Psoas muscle (tissue), 8 donors: ENCODE measurements around the gene ZBTB16. TPM values are rescaled to one million over a fixed set of nuclear protein-coding genes. Genes with fewer than 3 reads are reported as not detected.

ENCODE experiments used
- ATAC-seq, 4 donors: fragments of 200-7000 bp; cut with Tn5 transposase; one replicate each; pipeline ENCODE4 v1.9.1; 2020; ENCODE audit warnings: moderate library complexity in 3 of 4, mild to moderate bottlenecking in 2 of 4
- DNase-seq, 2 donors: peaks; one replicate each; pipeline ENCODE4 v3.0.0-alpha.2; 2020
- H3K27ac ChIP-seq: fragments of 200-600 bp; one replicate; pipeline ENCODE4 v1.8.0; 2022
- H3K27me3 ChIP-seq, 3 donors: fragments of 200-600 bp in 1 of 3; one replicate each; pipeline versions ENCODE4 v1.6.1 to v1.8.0; 2013 to 2022; ENCODE audit warnings: low read length in 2 of 3, mild to moderate bottlenecking in 2 of 3, moderate library complexity in 1 of 3; ENCODE audit not compliant: insufficient read depth in 3 of 3
- H3K36me3 ChIP-seq, 2 donors: fragments of 200-600 bp in 1 of 2; one replicate each; pipeline versions ENCODE4 v1.6.1 to v1.8.0; 2013 to 2022; ENCODE audit warnings: low read depth in 1 of 2, mild to moderate bottlenecking in 1 of 2, moderate library complexity in 1 of 2; ENCODE audit not compliant: insufficient read depth in 1 of 2
- H3K4me1 ChIP-seq: fragments of 200-600 bp; one replicate; pipeline ENCODE4 v1.8.0; 2022
- H3K4me3 ChIP-seq: fragments of 200-600 bp; one replicate; pipeline ENCODE4 v1.8.0; 2022; ENCODE audit warnings: mild to moderate bottlenecking
- H3K9me3 ChIP-seq: fragments of 200-600 bp; one replicate; pipeline ENCODE4 v1.8.0; 2022
- CTCF ChIP-seq: fragments of 200-600 bp; IDR thresholded peaks from one replicate; pipeline ENCODE4 v1.8.0; 2022; ENCODE audit warnings: antibody characterized with exemption
- WGBS, 3 donors: extraction: QIAGEN DNeasy Blood & Tissue Kit; methylation state at CpG; one replicate each; pipeline versions ENCODE4 v1.1.6 to v1.1.7; 2013; 5-methylcytosine and 5-hydroxymethylcytosine counted together
- intact Hi-C, 2 donors: fragments of 100-400 bp; cut with DNase I; formaldehyde crosslinking; loops; one replicate each; pipeline versions ENCODE4 v1.11.0 to v1.14.2; 2022
- polyA plus RNA-seq, 3 donors: library from polyadenylated mRNA; stranded (reverse); fragments of 200-250 nt; gene quantifications; one replicate each; pipeline ENCODE4 v1.2.3, GENCODE V29; 2013
- total RNA-seq, 4 donors: library from RNA; stranded (reverse); fragmentation: NEBNext Ultra II Directional in 2 of 4; extraction: Animal tissue kit (Norgen Biotek cat#: 25700) in 2 of 4; gene quantifications; one replicate each; pipeline versions ENCODE4 v1.2.1 to v1.2.4, GENCODE V29; 2021 to 2023
- donor health status: healthy with polysubstance abuse.
- donor health status: DM: no; HTN: no; CAD: no; lungs with moderate emphysema.
- donor health status: Bipolar disorder and iron deficiency.
- donor health status: healthy.
- donor health status: DM: yes; HTN: yes; CAD: no.
- donor health status: DM: no; HTN: no; CAD: no.
- donor health status: DM: no; HTN: no; CAD: no.
- donor health status: DM: yes; HTN: yes; CAD: no.

Gene ZBTB16
- total and polyA plus RNA-seq, 7 donors: 11.7 to 299 (median 89.8) TPM

- H3K4me1 ChIP-seq: peaks cover 78% of the 10 kb centered on the region
Measured at GRCh38 chr11:114209904-114210303, 150.4 kb downstream of the ZBTB16 start.

GRCh38 chr11:114211444-114212121, 152.1 kb downstream of the ZBTB16 start:
- WGBS, 3 donors: 44 to 68% (median 45%) methylated on average over 20 of the region's 20 CpGs
- peaks cover 86% of the 10 kb centered on the region for H3K4me1 ChIP-seq

More at GRCh38 chr11:114209904-114210303, 150.4 kb downstream of the ZBTB16 start:
- peak overlapping the region; percentile 73 for H3K27ac ChIP-seq
- ATAC-seq (no peak), DNase-seq (no peak)
- WGBS, 3 donors: 57 to 71% (median 60%) methylated on average over 9 of the region's 9 CpGs
- no peaks in the 10 kb centered on the region for H3K27me3 ChIP-seq
- H3K4me3 ChIP-seq: no peak overlapping the region
- no peaks in the 10 kb centered on the region for H3K9me3 ChIP-seq
- no peak for TF ChIP-seq CTCF
- intact Hi-C loops: loop anchor here (5.0 to 10.0 kb wide), 2 partner anchors 32 to 45 kb away; no protein-coding TSS in a partner anchor
- peaks cover 0 to 40% of the 10 kb centered on the region in 2 donors for H3K36me3 ChIP-seq

GRCh38 chr11:114213622-114214021, 154.1 kb downstream of the ZBTB16 start:
- no peaks in the 10 kb centered on the region for H3K27me3 ChIP-seq
- no peak for TF ChIP-seq CTCF
- peaks cover 0 to 44% of the 10 kb centered on the region in 2 donors for H3K36me3 ChIP-seq
- H3K9me3 ChIP-seq: no peaks in the 10 kb centered on the region
- WGBS, 3 donors: 81 to 94% (median 87%) methylated on average over 2 of the region's 2 CpGs
- peak overlapping the region; percentile 73 for H3K27ac ChIP-seq
- ATAC-seq (no peak), DNase-seq (no peak)
- intact Hi-C loops: no loop called here
- H3K4me1 ChIP-seq: peaks cover 92% of the 10 kb centered on the region
- H3K4me3 ChIP-seq: no peak overlapping the region

More at GRCh38 chr11:114211444-114212121, 152.1 kb downstream of the ZBTB16 start:
- ATAC-seq (peak in 3 of 4 donors; percentile 7 to 12 (median 9)), DNase-seq (no peak)
- Histone ChIP-seq H3K27me3 (no peaks in the 10 kb centered on the region), H3K27ac (peak overlapping the region; percentile 73), H3K4me3 (no peak overlapping the region), H3K9me3 (no peaks in the 10 kb centered on the region), H3K36me3 (peaks cover 0 to 45% of the 10 kb centered on the region in 2 donors)
- no peak for TF ChIP-seq CTCF
- intact Hi-C loops: no loop called here

GRCh38 chr11:114215428-114215827, 155.9 kb downstream of the ZBTB16 start:
- peak overlapping the region; percentile 73 for H3K27ac ChIP-seq
- intact Hi-C loops: no loop called here
- peaks cover 97% of the 10 kb centered on the region for H3K4me1 ChIP-seq
- no peaks in the 10 kb centered on the region for H3K9me3 ChIP-seq
- ATAC-seq: no peak
- TF ChIP-seq CTCF: no peak
- 93 to 99% (median 97%) methylated on average over 3 of the region's 3 CpGs for WGBS, 3 donors
- peaks cover 0 to 34% of the 10 kb centered on the region in 2 donors for H3K36me3 ChIP-seq
- H3K4me3 ChIP-seq: no peak overlapping the region
- H3K27me3 ChIP-seq: no peaks in the 10 kb centered on the region
- no peak for DNase-seq
